Measurements from ENCODE around the gene KCNQ1. TPM values are rescaled to one million over a fixed set of nuclear protein-coding genes. Genes with fewer than 3 reads are reported as not detected.

Gene KCNQ1
- total RNA-seq, 3 donors from 2014 or later = 3.6 to 6.2 (median 5.1) TPM

- intact Hi-C loops (cut with DNase I; ENCODE audit: low total_unique reads) = loop anchor here (5.0 kb wide), 1 partner anchor 968 kb away; no protein-coding TSS in a partner anchor
- H3K4me3 ChIP-seq = no peak overlapping the region
- DNase-seq (ENCODE audit: low spot score in 2 of 2) = peak in 1 of 2 donors; percentile 12
These were observed 310.3 kb downstream of the KCNQ1 start for GRCh38 chr11:2755071-2755470.

GRCh38 chr11:2758751-2759150 lies 313.9 kb downstream of the KCNQ1 start:
- no peaks in the 10 kb centered on the region for H3K4me1 ChIP-seq
- no peaks in the 10 kb centered on the region for H3K36me3 ChIP-seq
- TF ChIP-seq POLR2AphosphoS5 (IDR thresholded peaks at IDR 0.05) (no peak), POLR2A (IDR thresholded peaks at IDR 0.05) (no peak), CTCF (IDR thresholded peaks at IDR 0.05) (no peak)
- intact Hi-C loops (cut with DNase I; ENCODE audit: low total_unique reads) = loop anchor here (5.0 kb wide), 1 partner anchor 971 kb away; no protein-coding TSS in a partner anchor
- no peak overlapping the region for H3K4me3 ChIP-seq
- H3K27ac ChIP-seq = no peak overlapping the region
- DNase-seq (ENCODE audit: low spot score in 2 of 2) = peak in 1 of 2 donors; percentile 33
- no peaks in the 10 kb centered on the region for H3K27me3 ChIP-seq
- H3K9me3 ChIP-seq = no peaks in the 10 kb centered on the region

More at GRCh38 chr11:2755071-2755470, 310.3 kb downstream of the KCNQ1 start:
- TF ChIP-seq POLR2AphosphoS5 (IDR thresholded peaks at IDR 0.05) (no peak), CTCF (IDR thresholded peaks at IDR 0.05) (no peak), POLR2A (IDR thresholded peaks at IDR 0.05) (no peak)
- Histone ChIP-seq H3K36me3 (no peaks in the 10 kb centered on the region), H3K27me3 (no peaks in the 10 kb centered on the region), H3K9me3 (no peaks in the 10 kb centered on the region), H3K27ac (no peak overlapping the region), H3K4me1 (no peaks in the 10 kb centered on the region)

GRCh38 chr11:2759228-2760195 lies 314.7 kb downstream of the KCNQ1 start:
- DNase-seq (ENCODE audit: low spot score in 2 of 2) = peak in 1 of 2 donors; percentile 46
- Histone ChIP-seq H3K27me3 (no peaks in the 10 kb centered on the region), H3K4me1 (no peaks in the 10 kb centered on the region), H3K9me3 (no peaks in the 10 kb centered on the region), H3K27ac (no peak overlapping the region), H3K4me3 (no peak overlapping the region), H3K36me3 (no peaks in the 10 kb centered on the region)
- intact Hi-C loops (cut with DNase I; ENCODE audit: low total_unique reads) = loop anchor here (5.0 kb wide), 1 partner anchor 972 kb away; no protein-coding TSS in a partner anchor
- TF ChIP-seq POLR2A (IDR thresholded peaks at IDR 0.05) (no peak), CTCF (IDR thresholded peaks at IDR 0.05) (no peak), POLR2AphosphoS5 (IDR thresholded peaks at IDR 0.05) (no peak)

GRCh38 chr11:2760196-2760871 lies 315.5 kb downstream of the KCNQ1 start:
- TF ChIP-seq POLR2AphosphoS5 (IDR thresholded peaks at IDR 0.05) = no peak
- TF ChIP-seq POLR2A (IDR thresholded peaks at IDR 0.05) = no peak
- no peak for TF ChIP-seq CTCF (IDR thresholded peaks at IDR 0.05)
- no peaks in the 10 kb centered on the region for H3K36me3 ChIP-seq
- H3K9me3 ChIP-seq = no peaks in the 10 kb centered on the region
- H3K4me1 ChIP-seq = no peaks in the 10 kb centered on the region
- no peaks in the 10 kb centered on the region for H3K27me3 ChIP-seq
- intact Hi-C loops (cut with DNase I; ENCODE audit: low total_unique reads) = no loop called here
- no peak overlapping the region for H3K27ac ChIP-seq
- DNase-seq (ENCODE audit: low spot score in 2 of 2) = peak; percentile 5 to 43
- no peak overlapping the region for H3K4me3 ChIP-seq
